GM12878 (cell line): Measurements from ENCODE around the gene FKBP11. TPM values are rescaled to one million over a fixed set of nuclear protein-coding genes. Genes with fewer than 3 reads are reported as not detected.

Source experiments
- ATAC-seq: fragments of 200-7000 bp; cut with Tn5 transposase; 3 replicates; pipeline ENCODE4 v1.9.1; 2020; ENCODE audit warnings: mild to moderate bottlenecking, moderate library complexity
- BruUV-seq: library from RNA; stranded (reverse); fragments of 400-500 nt; replicated peaks from 2 replicates; lab custom pipeline; 2021; lab: Mats Ljungman, UMichigan
- CTCF ChIA-PET: fragments of 300-600 bp; sonication (Branson Sonifier 250); formaldehyde crosslinking; extraction: SDS; loops from one replicate; lab custom pipeline; 2021; ENCODE audit warnings: inconsistent platforms; lab: Yijun Ruan, JAX
- POLR2A ChIA-PET: fragments of 350-600 bp; formaldehyde crosslinking; extraction: SDS; loops from one replicate; lab custom pipeline; 2021; ENCODE audit warnings: inconsistent platforms; lab: Charles Lee
- RAD21 ChIA-PET: fragments of 300-600 bp; sonication (Branson Sonifier 250); formaldehyde crosslinking; loops from one replicate; lab custom pipeline; 2023; ENCODE audit warnings: antibody characterized with exemption; ENCODE audit not compliant: unreplicated experiment; lab: Charles Lee
- SMC1A ChIA-PET: fragments of 300-600 bp; sonication (Branson Sonifier 250); formaldehyde crosslinking; loops from one replicate; lab custom pipeline; 2023; ENCODE audit not compliant: unreplicated experiment, uncharacterized antibody; lab: Charles Lee
- DNase-seq: peaks from one replicate; pipeline ENCODE4 v3.0.0-alpha.2; 2011; ENCODE audit warnings: low read depth, low spot score
- FAIRE-seq: peaks from 3 replicates; lab custom pipeline; 2011; peaks lifted over from hg19 to GRCh38; lab: Jason Lieb, UNC
- H2AFZ ChIP-seq: 2 replicates; pipeline ENCODE4 v1.6.0; 2011; ENCODE audit warnings: low read depth, low read length, control low read depth; ENCODE audit not compliant: control insufficient read depth
- H3K27ac ChIP-seq: 2 replicates; pipeline ENCODE4 v1.5.1; 2011; ENCODE audit warnings: control low read depth; ENCODE audit not compliant: control insufficient read depth, insufficient read depth
- H3K27me3 ChIP-seq, 2 experiments: replicated peaks in 1 of 2; 2 replicates each; pipeline versions ENCODE4 v1.6.0 to v1.6.1; 2011; ENCODE audit warnings: low read length in 1 of 2; ENCODE audit not compliant: control insufficient read depth in 2 of 2, insufficient read depth in 2 of 2
- H3K36me3 ChIP-seq, 2 experiments: 2 replicates each; pipeline ENCODE4 v1.5.1; 2011; ENCODE audit warnings: low read length in 1 of 2; ENCODE audit not compliant: control insufficient read depth in 2 of 2, insufficient read depth in 2 of 2
- H3K4me1 ChIP-seq: 2 replicates; pipeline ENCODE4 v1.6.1; 2011; ENCODE audit warnings: mild to moderate bottlenecking, low read length, moderate library complexity, mixed read lengths; ENCODE audit not compliant: control insufficient read depth, insufficient read depth
- H3K4me2 ChIP-seq: 2 replicates; pipeline ENCODE4 v1.6.0; 2011; ENCODE audit warnings: control low read depth; ENCODE audit not compliant: control insufficient read depth, insufficient read depth
- H3K4me3 ChIP-seq: fragments of 200-600 bp; sonication (generic); 2 replicates; pipeline ENCODE4 v1.5.1; 2016
- H3K79me2 ChIP-seq: 2 replicates; pipeline ENCODE4 v1.6.0; 2011; ENCODE audit warnings: low read length; ENCODE audit not compliant: control insufficient read depth, insufficient read depth
- H3K9ac ChIP-seq: 2 replicates; pipeline ENCODE4 v1.8.0; 2011; ENCODE audit warnings: low read length, control low read depth, mixed read lengths; ENCODE audit not compliant: control insufficient read depth, insufficient read depth
- H3K9me3 ChIP-seq: replicated peaks from 3 replicates; pipeline ENCODE4 v1.5.1; 2011; ENCODE audit warnings: mild to moderate bottlenecking, low read length; ENCODE audit not compliant: control insufficient read depth, insufficient read depth
- H4K20me1 ChIP-seq: 2 replicates; pipeline ENCODE4 v1.6.0; 2011; ENCODE audit not compliant: control insufficient read depth, insufficient read depth
- BCL11A ChIP-seq: IDR thresholded peaks from 2 replicates; pipeline ENCODE4 v1.6.1; 2011; ENCODE audit warnings: low read depth, low read length
- CBX3 ChIP-seq: fragments of 200-600 bp; sonication (generic); IDR thresholded peaks from 2 replicates; pipeline ENCODE4 v1.6.1; 2016; ENCODE audit warnings: low read depth, borderline replicate concordance
- CHD1 ChIP-seq: IDR thresholded peaks from 2 replicates; pipeline ENCODE4 v1.6.1; 2012; ENCODE audit warnings: low read depth, low read length, improper control_type of control experiment
- FOXK2 ChIP-seq: fragments of 450-650 bp; IDR thresholded peaks from 2 replicates; pipeline ENCODE4 v1.6.1; 2017; ENCODE audit warnings: mild to moderate bottlenecking, moderate library complexity
- FOXM1 ChIP-seq: IDR thresholded peaks from 2 replicates; pipeline ENCODE4 v1.6.1; 2012; ENCODE audit warnings: low read depth, mild to moderate bottlenecking, inconsistent platforms, low read length, moderate library complexity
- MTA3 ChIP-seq: IDR thresholded peaks from 2 replicates; pipeline ENCODE4 v1.6.1; 2012; ENCODE audit warnings: low read length, inconsistent platforms, borderline replicate concordance
- MXI1 ChIP-seq: fragments of 150-350 bp; IDR thresholded peaks from 2 replicates; pipeline ENCODE4 v1.6.1; 2011; ENCODE audit warnings: low read depth, mild to moderate bottlenecking, inconsistent platforms, low read length, improper control_type of control experiment
- NFIC ChIP-seq: IDR thresholded peaks from 2 replicates; pipeline ENCODE4 v1.6.1; 2012; ENCODE audit warnings: low read depth, mild to moderate bottlenecking, inconsistent platforms, low read length, moderate library complexity
- NFXL1 ChIP-seq: fragments of 450-650 bp; IDR thresholded peaks from 2 replicates; pipeline ENCODE4 v1.6.1; 2017; ENCODE audit warnings: antibody characterized with exemption, mild to moderate bottlenecking, borderline replicate concordance
- RUNX3 ChIP-seq: IDR thresholded peaks from 2 replicates; pipeline ENCODE4 v1.6.1; 2012; ENCODE audit warnings: low read length, inconsistent platforms
- SPI1 ChIP-seq: IDR thresholded peaks from 2 replicates; pipeline ENCODE4 v1.6.1; 2011; ENCODE audit warnings: low read depth, mild to moderate bottlenecking, low read length, moderate library complexity, borderline replicate concordance; ENCODE audit not compliant: insufficient read depth
- STAT1 ChIP-seq: fragments of 450-650 bp; conservative IDR thresholded peaks from 2 replicates; pipeline ENCODE4 v1.6.1; 2014; ENCODE audit warnings: antibody characterized with exemption, mild to moderate bottlenecking
- TCF12 ChIP-seq: IDR thresholded peaks from 2 replicates; pipeline ENCODE4 v1.6.1; 2011; ENCODE audit warnings: low read depth, mild to moderate bottlenecking, low read length
- WRNIP1 ChIP-seq: IDR thresholded peaks from 2 replicates; pipeline ENCODE4 v1.6.1; 2011; ENCODE audit warnings: low read depth, low read length, improper control_type of control experiment, borderline replicate concordance
- ZNF592 ChIP-seq: fragments of 450-650 bp; IDR thresholded peaks from 2 replicates; pipeline ENCODE4 v1.6.1; 2017; ENCODE audit warnings: mild to moderate bottlenecking, moderate library complexity
- ZNF622 ChIP-seq: fragments of 450-650 bp; IDR thresholded peaks from 2 replicates; pipeline ENCODE4 v1.6.1; 2017; ENCODE audit warnings: mild to moderate bottlenecking, inconsistent platforms
- WGBS: methylation state at CpG from one replicate; pipeline ENCODE4 v1.1.6; 2016; ENCODE audit warnings: low lambda C conversion rate; ENCODE audit not compliant: insufficient replicate concordance, insufficient coverage; ENCODE audit errors: missing lambda C conversion rate; 5-methylcytosine and 5-hydroxymethylcytosine counted together
- in situ Hi-C: fragments of 300-500 bp; cut with MboI; formaldehyde crosslinking; loops from 9 replicates; pipeline ENCODE4 v1.14.3; 2018; ENCODE audit warnings: mixed read lengths
- intact Hi-C: fragments of 100-400 bp; cut with micrococcal nuclease; formaldehyde crosslinking; loops from one replicate; pipeline ENCODE4 v1.14.2; 2022; ENCODE audit not compliant: unreplicated experiment
- polyA plus RNA-seq, 11 experiments: library from polyadenylated mRNA; depleted of rRNA in 4 of 11; unstranded in 6 of 11; stranded (reverse) in 5 of 11; fragments of >200 nt; fragmentation: Nextera tagmentation in 4 of 11; fragmentation: Illumina TruSeq in 1 of 11; extraction: Ambion mirVana in 4 of 11; extraction: Trizol in 1 of 11; gene quantifications; 1 replicate in 1 of 11; 2 replicates in 10 of 11; pipeline versions ENCODE4 v1.2.1 to v1.2.3, GENCODE V29; 2011 to 2016; ENCODE audit warnings: inconsistent platforms in 2 of 11, missing spikeins in 2 of 11, low read depth in 1 of 11
- total RNA-seq, 4 experiments: library from RNA; depleted of rRNA in 3 of 4; stranded (reverse); fragments of >200 nt in 3 of 4; fragmentation: Illumina TruSeq in 1 of 4; extraction: Trizol in 1 of 4; gene quantifications; 2 replicates each; pipeline versions ENCODE4 v1.2.1 to v1.2.3, GENCODE V29; 2013 to 2021

FKBP11 gene
- total and polyA plus RNA-seq, 10 of the 15 experiments (the other 5 are each of a cell fraction or from before 2014, with no cell fraction given) = 25.0 to 135 (median 56.5) TPM

- H4K20me1 ChIP-seq = 0 out of 2 replicates have a peak, but pooled peaks cover 3% of the 10 kb centered on the region
- no TSS peak for BruUV-seq
These were observed 14.9 kb upstream of the FKBP11 start for GRCh38 chr12:48940181-48940580.

More at GRCh38 chr12:48940181-48940580, 14.9 kb upstream of the FKBP11 start:
- ChIA-PET CTCF (interaction anchor here (0.7 to 4.0 kb wide), 11 partner anchors 10 to 87 kb away, joined by 3 to 22 read pairs (median 5); partner anchors contain the start of genes DDX23, FKBP11 and WNT1), RAD21 (interaction anchor here (2.2 kb wide), 1 partner anchor 87 kb away, joined by 11 read pairs; the partner anchor contains the start of gene DDX23), SMC1A (interaction anchor here (1.2 kb wide), 1 partner anchor 139 kb away, joined by 3 read pairs; no protein-coding TSS in a partner anchor), POLR2A (interaction anchor here (1.4 kb wide), 1 partner anchor 84 kb away, joined by 3 read pairs; no protein-coding TSS in a partner anchor)
- Histone ChIP-seq H3K4me3 (no peak overlapping the region), H3K79me2 (peaks cover 5% of the 10 kb centered on the region), H3K4me1 (no peaks in the 10 kb centered on the region), H3K9ac (no peak overlapping the region), H3K4me2 (no peak overlapping the region), H3K36me3 (peaks cover 31 to 35% of the 10 kb centered on the region in 2 experiments), H3K9me3 (no peaks in the 10 kb centered on the region), H2AFZ (no peak overlapping the region), H3K27me3 (no peaks in the 10 kb centered on the region), H3K27ac (no peak overlapping the region)
- no peak for FAIRE-seq
- no peak for DNase-seq
- TF ChIP-seq ZNF622 (no peak), SPI1 (no peak), BCL11A (no peak), NFXL1 (no peak), RUNX3 (no peak), FOXK2 (no peak), ZNF592 (no peak), STAT1 (no peak), CHD1 (no peak), FOXM1 (no peak), TCF12 (no peak), NFIC (no peak), MTA3 (no peak), CBX3 (no peak), WRNIP1 (no peak), MXI1 (no peak)
- in situ Hi-C loops = no loop called here
- no peak for ATAC-seq
- intact Hi-C loops = no loop called here
- WGBS = 20% methylated on average over 3 of the region's 3 CpGs
